ENCODE results near the gene C1orf216. TPM values are rescaled to one million over a fixed set of nuclear protein-coding genes. Genes with fewer than 3 reads are reported as not detected.

Gene C1orf216
- total RNA-seq, 1 donor: 35.3 TPM

Other genes with a start within 250 kb of the C1orf216 start
- 42.0 TPM for gene KIAA0319L, start 161.5 kb downstream of the C1orf216 start, total RNA-seq
- 18.6 TPM for gene NCDN, start 161.1 kb downstream of the C1orf216 start, total RNA-seq
- 1.3 TPM for gene TFAP2E, start 145.6 kb downstream of the C1orf216 start, total RNA-seq
- 14.3 TPM for gene PSMB2, start 77.4 kb downstream of the C1orf216 start, total RNA-seq
- 2.2 TPM for gene CLSPN, start 51.1 kb upstream of the C1orf216 start, total RNA-seq
- gene AGO4, start 89.1 kb upstream of the C1orf216 start, total RNA-seq: 53.9 TPM
- gene AGO1, start 164.3 kb upstream of the C1orf216 start, total RNA-seq: 39.3 TPM
- gene AGO3, start 212.2 kb upstream of the C1orf216 start, total RNA-seq: 17.2 TPM

Measured in hematopoietic multipotent progenitor cell (in vitro differentiated cells).